Spinal cord (tissue), 10 donors: ENCODE data around the gene RPL13A. TPM values are rescaled to one million over a fixed set of nuclear protein-coding genes. Genes with fewer than 3 reads are reported as not detected.
"Not testable (repeated sequence)": the region's sequence is repeated elsewhere in the genome, so short reads cannot be mapped to it uniquely, and the experiment has no call there.

ENCODE experiments used
- DNase-seq, 6 donors: peaks; one replicate each; pipeline versions ENCODE4 v3.0.0 to v3.0.0-alpha.2; 2013 to 2015; ENCODE audit warnings: low spot score in 6 of 6, low read depth in 4 of 6
- H3K27ac ChIP-seq: one replicate; pipeline ENCODE4 v1.5.1; 2013; ENCODE audit warnings: low read depth, low read length, control low read depth
- H3K27me3 ChIP-seq: one replicate; pipeline ENCODE4 v1.6.1; 2013; ENCODE audit warnings: low read length; ENCODE audit not compliant: control insufficient read depth, insufficient read depth
- H3K36me3 ChIP-seq: one replicate; pipeline ENCODE4 v1.6.1; 2013; ENCODE audit warnings: low read length; ENCODE audit not compliant: control insufficient read depth, insufficient read depth
- H3K4me1 ChIP-seq: one replicate; pipeline ENCODE4 v1.6.1; 2013; ENCODE audit warnings: low read length; ENCODE audit not compliant: control insufficient read depth, insufficient read depth
- H3K4me3 ChIP-seq: one replicate; pipeline ENCODE4 v1.5.1; 2013; ENCODE audit warnings: low read depth, low read length, control low read depth
- H3K9me3 ChIP-seq: one replicate; pipeline ENCODE4 v1.6.1; 2013; ENCODE audit warnings: low read length; ENCODE audit not compliant: control insufficient read depth, insufficient read depth
- WGBS: methylation state at CpG from one replicate; pipeline ENCODE4 v1.1.5; 2013; ENCODE audit warnings: missing lambda C conversion rate; ENCODE audit not compliant: insufficient coverage; 5-methylcytosine and 5-hydroxymethylcytosine counted together
- polyA plus RNA-seq, 2 donors: library from polyadenylated mRNA; unstranded; fragments of 120-200 nt; gene quantifications; one replicate each; pipeline ENCODE4 v1.2.1, GENCODE V29; 2013; ENCODE audit not compliant: insufficient read length in 2 of 2
- total RNA-seq, 2 donors: library from RNA; depleted of rRNA in 1 of 2; stranded (reverse); fragments of 120-200 nt in 1 of 2; fragments of >200 nt in 1 of 2; gene quantifications; one replicate each; pipeline versions ENCODE4 v1.2.3 to v1.2.4, GENCODE V29; 2013 to 2014
- donor health status: healthy.

RPL13A gene
- total and polyA plus RNA-seq, 4 donors = 1,320 to 2,994 (median 2,002) TPM

GRCh38 chr19:49468199-49468598 lies 19.2 kb upstream of the RPL13A start:
- no peak overlapping the region for H3K4me3 ChIP-seq
- H3K36me3 ChIP-seq = peaks cover 56% of the 10 kb centered on the region
- H3K27ac ChIP-seq = no peak overlapping the region
- no peaks in the 10 kb centered on the region for H3K27me3 ChIP-seq
- no peak for DNase-seq
- WGBS = 87% methylated on average over 19 of the region's 19 CpGs
- no peaks in the 10 kb centered on the region for H3K4me1 ChIP-seq
- no peaks in the 10 kb centered on the region for H3K9me3 ChIP-seq

- DNase-seq = peak in 1 of 6 donors; percentile 50
- Histone ChIP-seq H3K27ac (no peak overlapping the region), H3K27me3 (no peaks in the 10 kb centered on the region), H3K4me3 (no peak overlapping the region), H3K4me1 (peaks cover 6% of the 10 kb centered on the region), H3K36me3 (peaks cover 54% of the 10 kb centered on the region), H3K9me3 (no peaks in the 10 kb centered on the region)
- WGBS = 62% methylated on average over 13 of the region's 15 CpGs
Observed at GRCh38 chr19:49468746-49469447, 18.5 kb upstream of the RPL13A start.

GRCh38 chr19:49469828-49470614 lies 17.4 kb upstream of the RPL13A start:
- Histone ChIP-seq H3K27me3 (peaks cover 2% of the 10 kb centered on the region), H3K9me3 (no peaks in the 10 kb centered on the region), H3K4me1 (peaks cover 13% of the 10 kb centered on the region), H3K36me3 (peaks cover 42% of the 10 kb centered on the region), H3K4me3 (no peak overlapping the region), H3K27ac (no peak overlapping the region)
- peak in 1 of 6 donors; percentile 31 for DNase-seq
- 92% methylated on average over 18 of the region's 25 CpGs for WGBS

GRCh38 chr19:49470615-49470978 lies 16.8 kb upstream of the RPL13A start:
- WGBS = 91% methylated on average over 8 of the region's 8 CpGs
- Histone ChIP-seq H3K36me3 (peaks cover 37% of the 10 kb centered on the region), H3K4me1 (peaks cover 13% of the 10 kb centered on the region), H3K27ac (no peak overlapping the region), H3K9me3 (no peaks in the 10 kb centered on the region), H3K27me3 (peaks cover 2% of the 10 kb centered on the region), H3K4me3 (no peak overlapping the region)
- DNase-seq = no peak

GRCh38 chr19:49472936-49473335 lies 14.5 kb upstream of the RPL13A start:
- Histone ChIP-seq H3K4me1 (peaks cover 20% of the 10 kb centered on the region), H3K9me3 (no peaks in the 10 kb centered on the region), H3K4me3 (no peak overlapping the region), H3K27me3 (peaks cover 2% of the 10 kb centered on the region), H3K36me3 (peaks cover 21% of the 10 kb centered on the region), H3K27ac (no peak overlapping the region)
- WGBS = 91% methylated on average over 8 of the region's 9 CpGs
- no peak for DNase-seq

GRCh38 chr19:49473501-49473867 lies 13.9 kb upstream of the RPL13A start:
- not testable (repeated sequence) for H3K27ac ChIP-seq, DNase-seq, H3K27me3 ChIP-seq, H3K9me3 ChIP-seq
- peak overlapping the region; percentile 72 for H3K4me3 ChIP-seq
- whole genome bisulfite sequencing = 89% methylated on average over 9 of the region's 9 CpGs
- peaks cover 21% of the 10 kb centered on the region for H3K4me1 ChIP-seq
- H3K36me3 ChIP-seq = peaks cover 16% of the 10 kb centered on the region

GRCh38 chr19:49473868-49474541 lies 13.4 kb upstream of the RPL13A start, which contains the start of gene FLT3LG:
FLT3LG (plus strand) TSS chr19:49474215; CDS start chr19:49474640, 425 bp downstream.
- H3K4me1 ChIP-seq = peaks cover 27% of the 10 kb centered on the region
- H3K27me3 ChIP-seq = peaks cover 2% of the 10 kb centered on the region
- H3K27ac ChIP-seq = peak within 1 kb of the TSS; percentile 61
- peak in 1 of 6 donors; percentile 74 for DNase-seq
- peaks cover 10% of the 10 kb centered on the region for H3K36me3 ChIP-seq
- H3K4me3 ChIP-seq = peak within 1 kb of the TSS; percentile 72
- H3K9me3 ChIP-seq = no peaks in the 10 kb centered on the region
- WGBS = 9% methylated on average over 31 of the region's 33 CpGs

GRCh38 chr19:49474542-49474924 lies 12.9 kb upstream of the RPL13A start:
- no peak for DNase-seq
- H3K4me1 ChIP-seq = peaks cover 27% of the 10 kb centered on the region
- 18% methylated on average over 11 of the region's 11 CpGs for WGBS
- no peaks in the 10 kb centered on the region for H3K9me3 ChIP-seq
- peak overlapping the region; percentile 72 for H3K4me3 ChIP-seq
- H3K27ac ChIP-seq = no peak overlapping the region
- peaks cover 2% of the 10 kb centered on the region for H3K27me3 ChIP-seq
- peaks cover 10% of the 10 kb centered on the region for H3K36me3 ChIP-seq

GRCh38 chr19:49475191-49475917 lies 12.1 kb upstream of the RPL13A start:
- Histone ChIP-seq H3K36me3 (peaks cover 7% of the 10 kb centered on the region), H3K9me3 (no peaks in the 10 kb centered on the region), H3K27ac (no peak overlapping the region), H3K27me3 (peaks cover 2% of the 10 kb centered on the region), H3K4me3 (no peak overlapping the region), H3K4me1 (peaks cover 27% of the 10 kb centered on the region)
- no peak for DNase-seq
- WGBS = 70% methylated on average over 9 of the region's 15 CpGs
